ENCODE data around the gene PRRC2C.
"Not testable (repeated sequence)": the region's sequence is repeated elsewhere in the genome, so short reads cannot be mapped to it uniquely, and the experiment has no call there.

Gene PRRC2C

GRCh38 chr1:171610385-171610784 is 125.1 kb downstream of the PRRC2C start:
- DNase-seq (ENCODE audit: low spot score in 2 of 2), result no peak
- Histone ChIP-seq H3K4me3 (no peak overlapping the region), H3K4me1 (no peaks in the 10 kb centered on the region), H3K27me3 (ENCODE audit: low read depth) (no peaks in the 10 kb centered on the region), H3K9me3 (no peaks in the 10 kb centered on the region), H3K36me3 (replicated peaks) (no peaks in the 10 kb centered on the region)
- in situ Hi-C loops (cut with MboI; ENCODE audit: low sequenced_read_pairs), result no loop called here

DNA sequence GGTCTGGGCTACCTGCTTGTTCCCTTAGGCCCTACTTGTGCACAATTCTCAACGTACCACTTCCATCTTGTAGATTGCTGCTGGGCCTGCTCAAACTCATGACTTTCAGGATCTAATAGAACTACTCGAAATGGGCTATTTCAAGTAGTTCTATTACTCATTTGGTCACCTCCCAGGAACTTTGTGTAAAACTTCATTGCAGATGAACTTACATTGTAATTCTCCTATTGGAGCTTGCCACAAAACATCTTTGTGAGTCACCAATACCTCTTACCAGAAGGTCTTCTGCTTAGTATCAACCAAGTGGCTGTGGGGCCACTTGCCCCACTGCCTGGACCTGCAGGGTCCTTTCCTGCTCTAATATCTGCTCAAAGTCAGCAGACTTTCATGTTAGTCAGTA is 126.0 kb downstream of the PRRC2C start:
- DNase-seq (ENCODE audit: low spot score in 2 of 2), result no peak
- Histone ChIP-seq H3K9me3 (no peaks in the 10 kb centered on the region), H3K4me3 (no peak overlapping the region), H3K36me3 (replicated peaks) (no peaks in the 10 kb centered on the region), H3K27me3 (ENCODE audit: low read depth) (no peaks in the 10 kb centered on the region), H3K4me1 (no peaks in the 10 kb centered on the region)
- in situ Hi-C loops (cut with MboI; ENCODE audit: low sequenced_read_pairs), result no loop called here

GRCh38 chr1:171613282-171613681 is 128.0 kb downstream of the PRRC2C start:
- Histone ChIP-seq H3K27me3 (ENCODE audit: low read depth) (no peaks in the 10 kb centered on the region), H3K36me3 (replicated peaks) (no peaks in the 10 kb centered on the region), H3K4me1 (no peaks in the 10 kb centered on the region), H3K9me3 (no peaks in the 10 kb centered on the region), H3K4me3 (no peak overlapping the region)
- in situ Hi-C loops (cut with MboI; ENCODE audit: low sequenced_read_pairs), result no loop called here
- DNase-seq (ENCODE audit: low spot score in 2 of 2), result no peak

DNA sequence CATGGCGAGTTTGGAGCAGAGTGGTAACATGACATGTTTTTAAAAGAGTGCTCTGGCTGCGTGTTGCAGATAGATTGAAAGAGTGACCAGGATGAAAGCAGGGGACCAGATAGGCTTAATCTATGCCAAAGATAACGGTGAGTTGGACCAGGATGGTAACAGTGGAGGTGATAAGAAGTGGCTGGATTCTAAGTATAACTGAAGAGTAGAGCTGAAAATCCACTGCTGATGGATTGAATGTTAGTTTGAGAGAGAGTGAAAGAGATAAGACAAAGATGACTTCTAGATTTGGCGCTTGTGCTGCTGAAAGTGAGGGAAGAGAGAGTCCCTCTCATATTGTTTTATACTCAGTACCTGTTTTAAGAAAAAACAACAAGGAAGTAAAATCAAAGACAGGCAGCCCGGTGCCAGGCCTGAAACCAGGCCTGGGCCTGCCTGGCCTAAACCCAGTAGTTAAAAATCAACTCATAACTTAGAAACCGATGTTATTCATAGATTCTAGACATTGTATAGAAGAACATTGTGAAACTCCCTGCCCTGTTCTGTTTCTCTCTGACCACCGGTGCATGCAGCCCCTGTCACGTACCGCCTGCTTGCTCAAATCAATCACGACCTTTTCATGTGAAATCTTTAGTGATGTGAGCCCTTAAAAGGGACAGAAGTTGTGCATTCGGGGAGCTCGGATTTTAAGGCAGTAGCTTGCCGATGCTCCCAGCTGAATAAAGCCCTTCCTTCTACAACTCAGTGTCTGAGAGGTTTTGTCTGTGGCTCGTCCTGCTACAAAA is 130.0 kb downstream of the PRRC2C start:
- in situ Hi-C loops (cut with MboI; ENCODE audit: low sequenced_read_pairs); H3K4me3 ChIP-seq; H3K36me3 ChIP-seq (replicated peaks); H3K27me3 ChIP-seq (ENCODE audit: low read depth); DNase-seq (ENCODE audit: low spot score in 2 of 2); H3K4me1 ChIP-seq; H3K9me3 ChIP-seq: not testable (repeated sequence)

GRCh38 chr1:171616586-171616985 is 131.3 kb downstream of the PRRC2C start:
- in situ Hi-C loops (cut with MboI; ENCODE audit: low sequenced_read_pairs), result no loop called here
- no peak overlapping the region for H3K4me3 ChIP-seq
- H3K9me3 ChIP-seq, result peaks cover 3% of the 10 kb centered on the region; the same call in 1 of the 2 replicates
- no peak for DNase-seq (ENCODE audit: low spot score in 2 of 2)
- no peaks in the 10 kb centered on the region for H3K27me3 ChIP-seq (ENCODE audit: low read depth)
- H3K36me3 ChIP-seq (replicated peaks), result no peaks in the 10 kb centered on the region
- H3K4me1 ChIP-seq, result peaks cover 14% of the 10 kb centered on the region

GRCh38 chr1:171622152-171622462 is 136.8 kb downstream of the PRRC2C start, which contains the start of gene MYOCOS:
Gene MYOCOS (plus strand): TSS chr1:171622243. CDS start chr1:171623884, 1,641 bp downstream.
- H3K9me3 ChIP-seq, result peaks cover 3% of the 10 kb centered on the region; the same call in 1 of the 2 replicates
- H3K4me1 ChIP-seq, result peaks cover 14% of the 10 kb centered on the region
- no peaks in the 10 kb centered on the region for H3K36me3 ChIP-seq (replicated peaks)
- no peak for DNase-seq (ENCODE audit: low spot score in 2 of 2)
- H3K27me3 ChIP-seq (ENCODE audit: low read depth), result no peaks in the 10 kb centered on the region
- no peak within 1 kb of the TSS for H3K4me3 ChIP-seq
- in situ Hi-C loops (cut with MboI; ENCODE audit: low sequenced_read_pairs), result no loop called here

GRCh38 chr1:171623651-171624331 is 138.5 kb downstream of the PRRC2C start:
- H3K4me3 ChIP-seq, result no peak overlapping the region
- in situ Hi-C loops (cut with MboI; ENCODE audit: low sequenced_read_pairs), result no loop called here
- no peaks in the 10 kb centered on the region for H3K36me3 ChIP-seq (replicated peaks)
- H3K4me1 ChIP-seq, result peaks cover 14% of the 10 kb centered on the region
- H3K27me3 ChIP-seq (ENCODE audit: low read depth), result no peaks in the 10 kb centered on the region
- no peak for DNase-seq (ENCODE audit: low spot score in 2 of 2)
- H3K9me3 ChIP-seq, result peaks cover 3% of the 10 kb centered on the region; the same call in 1 of the 2 replicates

GRCh38 chr1:171625225-171625624 is 139.9 kb downstream of the PRRC2C start:
- Histone ChIP-seq H3K9me3 (peaks cover 3% of the 10 kb centered on the region; the same call in 1 of the 2 replicates), H3K36me3 (replicated peaks) (no peaks in the 10 kb centered on the region), H3K4me3 (no peak overlapping the region), H3K4me1 (peaks cover 9% of the 10 kb centered on the region), H3K27me3 (ENCODE audit: low read depth) (no peaks in the 10 kb centered on the region)
- no peak for DNase-seq (ENCODE audit: low spot score in 2 of 2)
- in situ Hi-C loops (cut with MboI; ENCODE audit: low sequenced_read_pairs), result no loop called here

DNA sequence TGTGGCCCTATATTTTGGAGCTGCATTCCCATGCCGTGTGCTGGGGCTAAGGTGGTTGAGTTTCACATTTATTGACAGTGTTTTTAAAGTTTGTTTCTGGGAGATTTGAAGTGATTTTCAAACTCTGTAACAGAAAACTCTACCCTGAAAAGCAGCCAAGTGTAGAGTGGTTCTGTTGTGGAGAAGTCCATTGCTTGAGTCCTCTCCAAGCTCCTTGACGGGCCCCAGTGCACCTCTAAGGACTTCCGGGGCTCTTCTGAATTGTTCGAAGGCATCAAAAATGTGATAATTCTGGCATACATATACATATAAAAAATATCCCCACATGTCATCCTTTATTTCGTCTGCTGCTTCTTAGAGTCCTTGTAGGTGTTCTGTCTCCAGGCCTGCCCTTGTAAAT is 141.7 kb downstream of the PRRC2C start:
- no peaks in the 10 kb centered on the region for H3K36me3 ChIP-seq (replicated peaks)
- no peaks in the 10 kb centered on the region; the same call in 1 of the 2 replicates for H3K4me1 ChIP-seq
- no peak overlapping the region for H3K4me3 ChIP-seq
- DNase-seq (ENCODE audit: low spot score in 2 of 2), result no peak
- no peaks in the 10 kb centered on the region for H3K27me3 ChIP-seq (ENCODE audit: low read depth)
- in situ Hi-C loops (cut with MboI; ENCODE audit: low sequenced_read_pairs), result no loop called here
- H3K9me3 ChIP-seq, result no peaks in the 10 kb centered on the region

GRCh38 chr1:171628225-171628624 is 142.9 kb downstream of the PRRC2C start:
- in situ Hi-C loops (cut with MboI; ENCODE audit: low sequenced_read_pairs), result no loop called here
- DNase-seq (ENCODE audit: low spot score in 2 of 2), result no peak
- no peaks in the 10 kb centered on the region for H3K36me3 ChIP-seq (replicated peaks)
- H3K9me3 ChIP-seq, result no peaks in the 10 kb centered on the region
- no peaks in the 10 kb centered on the region; the same call in 1 of the 2 replicates for H3K4me1 ChIP-seq
- H3K4me3 ChIP-seq, result no peak overlapping the region
- no peaks in the 10 kb centered on the region for H3K27me3 ChIP-seq (ENCODE audit: low read depth)

DNA sequence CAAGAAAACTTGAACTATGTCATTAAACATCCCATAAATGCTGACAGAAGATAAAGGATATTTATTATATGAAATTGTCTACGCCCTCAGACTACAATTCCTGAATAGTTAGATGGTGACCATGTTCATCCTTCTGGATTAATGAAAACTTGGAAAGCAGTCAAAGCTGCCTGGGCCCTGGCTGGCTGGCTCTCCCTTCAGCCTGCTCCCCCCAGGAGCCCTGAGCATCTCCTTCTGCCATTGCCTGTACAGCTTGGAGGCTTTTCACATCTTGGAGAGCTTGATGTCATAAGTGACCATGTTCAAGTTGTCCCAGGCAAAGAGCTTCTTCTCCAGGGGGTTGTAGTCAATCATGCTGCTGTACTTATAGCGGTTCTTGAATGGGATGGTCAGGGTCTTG is 150.3 kb downstream of the PRRC2C start:
- Histone ChIP-seq H3K27me3 (ENCODE audit: low read depth) (no peaks in the 10 kb centered on the region), H3K4me1 (no peaks in the 10 kb centered on the region)
- in situ Hi-C loops (cut with MboI; ENCODE audit: low sequenced_read_pairs), result no loop called here

GRCh38 chr1:171636141-171636540 is 150.8 kb downstream of the PRRC2C start:
- H3K27me3 ChIP-seq (ENCODE audit: low read depth), result no peaks in the 10 kb centered on the region
- peak in 1 of 2 experiments; percentile 15 for DNase-seq (ENCODE audit: low spot score in 2 of 2)
- H3K36me3 ChIP-seq (replicated peaks), result no peaks in the 10 kb centered on the region
- H3K9me3 ChIP-seq, result no peaks in the 10 kb centered on the region
- H3K4me3 ChIP-seq, result no peak overlapping the region
- in situ Hi-C loops (cut with MboI; ENCODE audit: low sequenced_read_pairs), result no loop called here
- no peaks in the 10 kb centered on the region for H3K4me1 ChIP-seq

More for the DNA sequence above, 150.3 kb downstream of the PRRC2C start:
- DNase-seq (ENCODE audit: low spot score in 2 of 2), result no peak
- Histone ChIP-seq H3K9me3 (no peaks in the 10 kb centered on the region), H3K4me3 (no peak overlapping the region), H3K36me3 (replicated peaks) (no peaks in the 10 kb centered on the region)

- H3K4me1 ChIP-seq, result no peaks in the 10 kb centered on the region
- DNase-seq (ENCODE audit: low spot score in 2 of 2), result no peak
- H3K36me3 ChIP-seq (replicated peaks), result no peaks in the 10 kb centered on the region
- H3K9me3 ChIP-seq, result no peaks in the 10 kb centered on the region
- no peaks in the 10 kb centered on the region for H3K27me3 ChIP-seq (ENCODE audit: low read depth)
- no peak overlapping the region for H3K4me3 ChIP-seq
- in situ Hi-C loops (cut with MboI; ENCODE audit: low sequenced_read_pairs), result no loop called here
Measured at GRCh38 chr1:171637928-171638576, 152.7 kb downstream of the PRRC2C start.

- in situ Hi-C loops (cut with MboI; ENCODE audit: low sequenced_read_pairs), result loop anchor here (10.0 kb wide), 1 partner anchor 345 kb away; no protein-coding TSS in a partner anchor
- DNase-seq (ENCODE audit: low spot score in 2 of 2), result no peak
- H3K27me3 ChIP-seq (ENCODE audit: low read depth), result no peaks in the 10 kb centered on the region
- 0 out of 2 replicates have a peak, but pooled peaks cover 2% of the 10 kb centered on the region for H3K4me1 ChIP-seq
- H3K9me3 ChIP-seq, result no peaks in the 10 kb centered on the region
- no peaks in the 10 kb centered on the region for H3K36me3 ChIP-seq (replicated peaks)
- H3K4me3 ChIP-seq, result no peak overlapping the region
Measured at GRCh38 chr1:171640225-171640624, 154.9 kb downstream of the PRRC2C start.
